GM21825 (cell line): ENCODE data around the gene IGF2.

Source experiments
- ATAC-seq: cut with Tn5 transposase; IDR thresholded peaks from one replicate; pipeline ENCODE4 v1.9.1; 2021; ENCODE audit warnings: mild to moderate bottlenecking, moderate library complexity; ENCODE audit not compliant: unreplicated experiment

The IGF2 gene

GRCh38 chr11:2105511-2105910 lies 33.7 kb downstream of the IGF2 start:
- no peak for ATAC-seq

DNA sequence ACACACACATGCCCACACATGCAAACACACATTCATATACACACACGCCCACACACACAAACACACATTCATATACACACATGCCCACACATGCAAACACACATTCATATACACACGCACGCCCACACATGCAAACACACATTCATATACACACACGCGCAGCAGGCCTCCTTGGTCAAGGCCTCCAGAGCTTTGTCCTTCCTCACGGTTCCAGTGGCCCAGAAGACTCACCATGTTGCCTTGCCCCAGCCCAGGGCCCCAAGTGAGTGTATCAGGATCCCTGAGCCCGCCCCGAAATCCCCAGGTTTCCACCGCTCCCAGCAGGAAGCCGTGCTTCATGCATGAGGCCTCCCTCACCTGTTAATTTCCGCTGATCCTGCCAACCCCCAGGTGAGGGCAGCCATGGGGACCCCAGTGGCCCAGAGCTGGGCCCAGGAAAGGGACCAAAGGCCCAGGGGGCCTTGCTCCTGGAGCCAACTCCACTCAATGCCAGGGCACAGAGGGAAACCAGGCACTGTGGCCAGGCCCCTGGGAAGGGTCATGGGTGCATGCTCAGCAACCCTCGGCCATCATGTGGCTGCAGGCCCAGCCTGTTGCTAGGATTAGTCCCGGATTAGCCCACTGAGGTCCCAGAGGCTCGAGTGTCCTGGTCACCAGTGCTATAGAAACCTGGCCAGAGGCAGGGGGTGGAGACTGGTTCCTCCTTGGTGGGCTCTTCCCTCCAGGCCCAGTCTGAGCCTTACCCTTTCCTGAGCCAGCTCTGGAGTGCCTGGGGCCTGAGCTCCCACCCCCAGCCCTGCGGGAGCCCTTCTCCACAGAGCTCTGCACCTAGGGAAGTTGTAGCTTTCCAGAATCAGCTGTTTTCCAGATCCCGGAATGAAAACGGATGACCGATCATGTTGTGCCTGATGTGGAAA lies 34.4 kb downstream of the IGF2 start:
- ATAC-seq: no peak

DNA sequence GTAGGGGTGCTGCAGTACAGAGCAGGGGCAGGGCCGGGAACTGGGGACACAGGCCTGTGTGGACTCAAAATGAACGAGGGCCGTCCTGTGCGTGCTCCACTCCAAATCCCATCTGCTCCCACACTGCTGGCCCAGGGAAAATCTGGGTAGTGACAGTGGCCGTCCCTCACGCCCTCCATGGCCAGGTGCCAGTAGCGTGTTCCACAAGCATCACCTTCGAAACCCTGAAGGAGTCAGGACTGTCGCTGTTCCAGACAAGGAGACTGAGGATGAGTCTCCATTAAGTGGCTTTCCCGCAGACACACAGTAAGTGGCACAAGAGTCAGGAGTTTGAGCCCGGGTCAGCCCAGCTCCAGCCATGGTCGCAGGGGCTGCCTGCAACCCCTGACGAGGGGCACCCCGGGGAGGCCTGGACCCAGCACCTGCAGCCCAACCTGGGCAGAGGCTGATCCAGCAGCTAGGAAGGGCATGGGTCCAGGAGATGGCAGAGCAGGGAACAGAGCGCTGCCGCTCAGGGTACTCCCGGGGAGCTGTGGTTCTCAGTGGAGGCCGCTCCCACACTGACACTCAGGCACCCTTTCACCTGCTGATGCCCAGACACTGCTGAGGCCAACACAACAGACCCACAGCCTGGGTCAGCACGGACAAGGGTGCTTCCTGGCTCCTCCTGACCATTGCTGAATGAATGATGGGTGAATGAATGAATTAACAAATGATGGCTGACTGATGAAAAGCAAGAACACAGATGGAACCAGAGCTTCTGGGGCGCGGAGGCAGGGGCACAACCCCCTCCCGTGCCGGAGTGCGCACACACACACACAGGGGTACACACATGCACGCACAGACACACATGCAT lies 35.3 kb downstream of the IGF2 start:
- no peak for ATAC-seq

DNA sequence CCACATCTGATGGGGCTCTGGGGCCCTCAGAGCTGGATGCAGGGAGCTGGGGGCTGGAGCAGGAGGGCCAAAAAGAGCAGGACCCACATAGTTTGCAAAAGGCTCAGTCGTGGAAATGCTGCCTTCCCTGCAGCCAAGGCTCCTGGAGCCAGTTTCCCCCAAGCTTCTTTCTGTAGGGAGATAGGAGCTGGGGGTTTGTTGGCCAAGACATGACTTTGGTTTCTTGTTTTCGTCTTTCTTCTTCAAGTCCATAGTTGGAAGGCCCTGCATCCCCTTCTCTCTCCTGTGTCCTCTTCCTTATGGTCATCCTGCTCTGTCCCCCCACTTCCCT lies 36.3 kb downstream of the IGF2 start:
- no peak for ATAC-seq

DNA sequence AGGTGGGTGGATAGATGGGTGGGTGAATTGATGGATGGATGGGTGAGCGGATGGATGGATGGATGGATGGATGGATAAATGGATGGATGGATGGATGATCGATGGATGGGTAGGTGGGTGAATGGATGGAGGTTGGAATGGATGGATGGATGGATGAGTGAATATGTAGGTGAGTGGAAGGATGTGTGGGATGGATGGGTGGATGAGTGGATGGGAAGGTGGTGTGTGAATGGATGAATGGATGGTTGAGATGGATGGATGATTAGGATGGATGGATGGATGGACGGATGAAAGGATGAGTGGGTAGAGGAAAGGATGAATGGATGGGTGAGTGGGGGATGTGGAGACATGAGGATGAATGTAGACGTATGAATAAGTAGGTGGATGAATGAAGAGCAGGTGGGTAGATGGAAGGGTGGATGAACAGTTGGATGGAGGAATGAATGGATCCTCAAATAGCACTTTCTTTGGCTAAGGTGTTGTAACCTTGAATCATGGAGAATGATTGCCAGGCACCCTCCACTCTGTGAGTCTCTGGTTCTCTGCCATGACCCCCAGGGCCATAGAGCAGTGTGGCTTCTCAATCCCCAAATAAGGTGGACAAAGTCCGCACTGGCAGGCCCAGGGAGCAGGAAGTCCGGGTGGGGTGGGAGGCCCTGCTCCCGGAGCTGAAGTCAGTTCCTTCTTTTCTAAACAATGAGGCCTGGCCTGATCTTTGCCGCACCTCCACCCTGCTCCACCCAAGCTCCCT lies 36.9 kb downstream of the IGF2 start:
- no peak for ATAC-seq

DNA sequence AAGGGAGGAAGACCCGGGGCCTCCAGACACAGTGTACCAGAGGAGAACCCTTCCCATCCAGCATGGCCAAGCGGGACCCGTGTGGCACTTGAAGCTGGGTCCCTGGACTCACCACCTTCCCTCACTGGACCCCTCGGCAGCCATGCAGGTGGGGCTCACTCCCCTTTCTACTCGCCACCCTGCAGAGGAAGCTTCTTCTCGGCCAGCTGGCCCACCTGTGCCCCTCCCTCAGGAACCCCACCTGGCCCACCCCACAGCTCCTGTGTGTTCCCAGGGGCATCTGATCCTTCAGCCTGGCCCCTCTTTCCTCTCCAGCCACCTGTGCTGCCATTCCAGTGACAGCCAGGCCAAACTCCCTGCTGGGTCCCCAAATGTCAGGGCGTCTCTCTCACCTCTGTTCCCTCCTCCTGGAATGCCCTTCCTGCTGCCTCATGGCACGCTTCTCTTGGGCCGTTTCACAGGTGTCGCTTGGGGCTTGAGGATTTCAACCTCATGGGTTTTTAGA lies 38.0 kb downstream of the IGF2 start:
- ATAC-seq: no peak

DNA sequence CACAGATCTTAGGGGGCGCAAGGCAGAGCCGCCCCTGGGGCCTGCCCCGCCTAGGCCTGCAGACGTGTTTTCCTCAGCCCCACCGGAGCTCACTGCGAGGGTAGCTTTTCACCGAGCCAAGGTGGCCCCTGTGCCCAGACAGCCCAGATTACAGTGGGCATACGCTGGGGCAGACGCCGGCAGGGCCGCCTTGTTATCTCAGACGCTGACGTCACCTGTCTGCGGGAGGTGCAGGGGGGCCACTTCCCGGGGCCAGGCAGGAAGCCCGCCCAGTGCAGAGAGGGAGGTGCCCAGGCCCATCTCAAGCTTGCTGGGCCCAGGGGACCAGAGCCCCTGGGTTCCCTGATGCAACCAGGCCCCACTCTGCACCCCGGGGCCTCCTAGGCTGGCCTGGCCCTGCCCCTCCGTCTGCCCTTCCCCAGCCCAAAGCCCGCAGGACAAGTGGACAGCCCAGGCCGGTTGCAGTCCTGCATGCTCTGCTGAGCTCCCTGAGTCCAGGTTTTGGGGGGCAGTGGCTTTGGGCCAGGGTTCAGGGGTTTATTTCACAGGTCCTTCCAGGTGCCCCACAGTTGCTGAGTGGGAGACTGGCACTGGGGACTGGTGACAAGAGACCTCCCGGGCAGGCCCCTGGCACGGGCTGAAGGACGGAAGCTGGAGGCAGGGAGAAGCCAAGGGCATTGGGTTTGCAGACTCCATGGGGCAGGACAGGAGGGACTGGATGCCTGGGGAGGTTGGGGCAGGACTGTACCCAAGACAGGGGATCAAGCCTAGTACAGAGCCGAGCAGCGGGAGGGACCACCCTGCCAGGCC lies 38.6 kb downstream of the IGF2 start:
- ATAC-seq: no peak

GRCh38 chr11:2099516-2100349 lies 39.5 kb downstream of the IGF2 start:
- no peak for ATAC-seq

DNA sequence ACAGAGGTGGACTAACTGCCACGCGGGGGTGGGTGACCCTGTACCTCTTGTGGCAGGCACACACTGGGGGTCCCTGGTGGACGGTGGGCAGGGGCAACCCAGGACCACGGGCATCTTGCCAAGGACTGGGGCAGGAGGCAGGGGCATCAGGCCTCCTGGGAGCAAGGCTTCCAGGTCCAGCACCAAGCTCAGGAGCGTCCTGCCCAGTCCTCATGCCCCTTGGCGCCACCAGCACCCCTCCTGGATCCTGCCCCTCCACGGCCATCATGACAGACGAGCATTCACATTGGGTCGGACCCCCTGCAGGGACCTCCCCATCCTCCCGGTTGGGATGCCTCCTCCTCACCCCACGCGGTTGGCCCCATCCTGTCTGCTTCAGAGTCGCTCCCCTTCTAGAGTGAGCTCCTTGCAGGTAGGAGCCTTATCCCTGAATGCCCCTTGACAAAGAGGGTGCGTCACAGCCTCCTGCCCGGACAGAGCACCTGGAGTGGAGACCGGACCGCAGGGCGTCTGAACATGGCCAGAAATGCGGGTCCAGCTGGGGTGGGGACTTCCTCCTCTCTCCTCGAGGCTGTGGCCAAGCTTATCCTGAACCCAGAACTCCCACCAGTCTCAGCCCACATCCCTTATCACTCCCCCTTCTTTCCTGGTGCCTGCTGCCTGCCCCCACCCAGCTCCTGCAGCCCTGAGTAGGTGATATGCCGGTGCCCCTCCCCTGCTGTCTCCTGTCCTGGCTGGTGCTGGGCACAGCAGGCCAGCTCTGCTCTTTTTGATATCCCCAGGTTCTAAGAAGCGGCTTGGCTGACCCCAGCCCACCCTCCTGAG lies 40.3 kb downstream of the IGF2 start:
- ATAC-seq: no peak

GRCh38 chr11:2097998-2098690 lies 41.0 kb downstream of the IGF2 start:
- ATAC-seq: no peak

- no peak for ATAC-seq
These were observed 41.7 kb downstream of the IGF2 start for GRCh38 chr11:2097356-2097997.

DNA sequence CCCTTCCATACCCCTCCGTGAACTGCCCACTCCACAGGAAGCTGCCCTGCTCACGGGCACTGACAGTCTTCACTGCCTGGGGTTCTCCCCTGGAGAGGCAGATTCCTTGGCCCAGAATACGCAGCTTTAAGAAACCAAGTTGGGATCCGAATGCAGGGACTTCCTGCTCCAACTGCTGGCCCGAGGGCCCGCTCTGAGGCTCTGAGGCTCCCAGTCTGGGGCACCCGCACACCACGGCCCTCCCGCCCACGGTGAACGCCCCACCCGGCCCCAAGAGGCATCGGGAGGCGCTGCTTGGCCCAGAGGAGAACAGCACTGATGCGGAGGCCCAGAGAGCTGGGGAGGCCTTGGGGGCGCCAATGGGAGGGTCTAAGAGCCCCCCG lies 42.3 kb downstream of the IGF2 start:
- ATAC-seq: no peak

DNA sequence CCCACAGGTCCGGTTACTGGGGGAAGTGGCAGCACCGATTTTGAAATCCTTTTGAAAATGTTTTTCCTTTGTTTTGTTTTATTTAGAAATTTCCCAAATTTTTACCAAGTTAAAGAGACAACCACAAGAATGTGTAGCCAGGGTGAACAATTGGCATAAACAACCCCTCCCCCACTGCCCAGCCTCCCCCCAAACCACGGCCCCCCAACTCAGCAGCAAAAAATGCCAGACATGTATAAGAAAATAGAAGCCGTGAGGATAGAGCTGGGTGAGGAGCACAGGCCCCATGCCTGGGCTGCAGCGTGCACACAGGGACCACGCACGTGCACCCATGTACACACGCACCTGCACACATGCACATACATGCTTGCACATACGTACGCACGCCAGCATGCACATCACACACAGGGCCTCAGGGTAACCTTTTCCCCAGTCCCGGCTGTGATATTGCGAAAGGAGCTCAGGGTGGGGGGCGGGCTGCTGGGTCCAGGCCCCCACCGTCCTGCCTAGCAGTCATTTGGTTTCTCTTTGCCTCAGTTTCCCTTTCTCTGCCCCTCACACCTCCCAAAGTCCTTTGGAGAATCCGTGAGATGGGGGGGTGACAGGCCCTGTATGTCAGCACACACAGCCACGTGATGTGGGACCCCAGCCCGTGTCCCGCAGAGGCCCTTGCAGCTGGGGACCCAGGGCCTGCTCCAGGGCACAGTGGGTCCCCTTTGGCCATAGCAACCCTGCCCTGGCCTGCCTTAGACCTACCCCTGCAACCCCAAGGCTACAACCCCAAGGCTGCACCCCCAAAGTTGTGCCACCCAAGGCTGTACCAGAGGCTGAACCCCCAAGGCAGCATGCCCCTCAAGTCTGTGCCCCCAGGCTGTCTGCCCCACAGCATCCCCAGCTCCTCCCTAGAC lies 42.9 kb downstream of the IGF2 start:
- no peak for ATAC-seq

DNA sequence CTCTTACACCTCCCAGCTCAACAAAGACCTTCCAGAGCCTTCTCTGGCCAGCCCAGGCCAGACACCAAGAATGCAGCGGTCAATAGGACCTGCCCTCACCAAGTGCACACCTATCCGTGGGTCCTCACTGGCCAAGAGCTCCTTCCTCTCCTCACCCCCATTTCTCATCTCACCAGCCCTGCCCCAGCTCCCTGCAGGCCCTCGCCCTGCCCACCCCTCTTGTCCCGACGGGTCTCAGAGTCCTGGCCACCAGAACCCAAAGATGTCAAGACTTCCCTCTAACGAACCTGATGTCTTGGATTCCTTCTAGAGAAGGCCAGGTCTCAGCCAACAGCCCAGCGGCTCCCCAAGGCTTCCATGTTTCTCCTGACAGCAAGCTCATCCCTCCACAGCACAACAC lies 43.6 kb downstream of the IGF2 start:
- no peak for ATAC-seq

DNA sequence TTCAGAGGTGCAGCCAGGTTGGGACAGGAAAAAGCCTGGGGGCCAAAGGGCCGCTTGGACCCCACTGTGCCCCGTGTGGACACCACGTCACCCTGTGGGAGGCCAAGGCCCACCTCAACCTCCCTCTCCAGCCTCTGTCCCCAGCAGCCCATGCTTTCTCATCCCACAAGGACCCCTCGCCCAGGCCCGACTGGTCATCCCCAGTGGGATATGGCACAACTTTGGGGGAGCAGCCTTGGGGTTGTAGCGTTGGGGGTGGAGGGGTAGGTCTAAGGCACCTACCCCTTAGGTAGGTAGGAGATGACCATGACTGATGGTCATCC lies 44.0 kb downstream of the IGF2 start:
- no peak for ATAC-seq

DNA sequence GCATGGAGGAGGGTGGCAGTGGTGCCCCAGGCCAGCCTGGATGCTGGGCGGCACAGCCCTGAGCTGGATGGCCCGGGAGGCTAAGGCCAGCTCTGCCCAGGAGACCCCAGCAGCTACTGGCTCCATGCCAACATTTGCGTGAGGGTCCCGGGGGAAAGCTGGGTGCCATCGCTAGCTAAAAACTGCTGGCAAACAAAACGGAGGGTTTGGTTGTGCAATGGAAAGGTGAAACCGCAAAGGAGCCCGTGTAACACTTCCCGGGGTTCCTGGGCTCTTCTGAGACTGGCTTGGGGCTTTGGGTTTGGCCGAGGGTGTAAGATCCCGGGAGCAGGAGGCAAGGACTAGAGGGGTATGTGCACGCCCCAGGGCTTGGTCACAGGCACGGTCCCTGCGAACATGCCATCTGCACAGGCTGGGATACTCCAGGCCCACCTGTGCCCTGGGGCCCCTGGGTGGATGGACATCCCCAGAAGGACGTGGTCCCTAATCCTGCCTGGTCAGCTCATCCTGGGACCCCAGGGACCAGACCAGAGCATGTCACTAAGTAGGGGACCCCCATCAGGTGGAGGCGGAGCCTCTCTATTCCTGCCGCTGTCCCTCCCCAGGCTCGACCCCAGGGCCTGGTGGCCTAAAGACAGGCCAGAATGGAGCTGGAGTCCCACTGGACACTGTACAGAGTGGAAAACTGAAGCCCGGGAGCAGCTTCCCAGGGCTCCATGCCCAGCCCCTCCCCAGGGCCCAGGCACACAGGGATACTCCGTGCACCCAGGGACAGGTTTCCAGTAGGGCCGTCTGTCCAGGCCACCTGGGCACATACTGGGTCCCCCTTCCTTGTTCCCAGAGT lies 44.6 kb downstream of the IGF2 start:
- ATAC-seq: no peak
